Measurements from ENCODE around the gene MAML2. TPM values are rescaled to one million over a fixed set of nuclear protein-coding genes. Genes with fewer than 3 reads are reported as not detected.

Gene MAML2
- total and polyA plus RNA-seq, 2 experiments from 2014 or later: 4.7 to 15.3 TPM

- no peaks in the 10 kb centered on the region for H3K4me1 ChIP-seq (ENCODE audit: insufficient read depth)
- no peaks in the 10 kb centered on the region for H3K36me3 ChIP-seq (replicated peaks; ENCODE audit: insufficient read depth, low read depth)
- no peak overlapping the region for H3K27ac ChIP-seq
- DNase-seq (ENCODE audit: low spot score): no peak
- no peak overlapping the region for H2AFZ ChIP-seq
- H3K4me2 ChIP-seq: no peak overlapping the region
- H3K79me2 ChIP-seq: no peaks in the 10 kb centered on the region
- 85% methylated on average over 6 of the region's 6 CpGs for WGBS (ENCODE audit: low lambda C conversion rate, missing lambda C conversion rate)
- no peaks in the 10 kb centered on the region for H4K20me1 ChIP-seq (ENCODE audit: insufficient read depth, poor library complexity, severe bottlenecking)
- no peaks in the 10 kb centered on the region for H3K9me2 ChIP-seq (replicated peaks; ENCODE audit: insufficient read depth)
- H3K9me3 ChIP-seq (ENCODE audit: low read depth): no peaks in the 10 kb centered on the region
- TF ChIP-seq EZH2phosphoT487 (IDR thresholded peaks at IDR 0.05; ENCODE audit: low read depth, severe bottlenecking, unreplicated experiment) (no peak), EZH2 (IDR thresholded peaks at IDR 0.05; ENCODE audit: borderline replicate concordance) (no peak), CTCF (IDR thresholded peaks at IDR 0.05; ENCODE audit: poor library complexity) (no peak)
- H3K27me3 ChIP-seq: no peaks in the 10 kb centered on the region
- H3K4me3 ChIP-seq: no peak overlapping the region
These were observed 403.9 kb downstream of the MAML2 start for GRCh38 chr11:95939091-95939490.

GRCh38 chr11:95937358-95937757 is 405.6 kb downstream of the MAML2 start:
- Histone ChIP-seq H3K27ac (peak overlapping the region; percentile 42), H3K36me3 (replicated peaks; ENCODE audit: insufficient read depth, low read depth) (no peaks in the 10 kb centered on the region), H2AFZ (no peak overlapping the region), H3K4me2 (no peak overlapping the region), H3K27me3 (no peaks in the 10 kb centered on the region), H3K9me2 (replicated peaks; ENCODE audit: insufficient read depth) (no peaks in the 10 kb centered on the region), H4K20me1 (ENCODE audit: insufficient read depth, poor library complexity, severe bottlenecking) (no peaks in the 10 kb centered on the region), H3K79me2 (no peaks in the 10 kb centered on the region), H3K4me3 (no peak overlapping the region), H3K9me3 (ENCODE audit: low read depth) (no peaks in the 10 kb centered on the region), H3K4me1 (ENCODE audit: insufficient read depth) (no peaks in the 10 kb centered on the region)
- DNase-seq (ENCODE audit: low spot score): peak; percentile 12
- TF ChIP-seq CTCF (IDR thresholded peaks at IDR 0.05; ENCODE audit: poor library complexity) (no peak), EZH2 (IDR thresholded peaks at IDR 0.05; ENCODE audit: borderline replicate concordance) (no peak), EZH2phosphoT487 (IDR thresholded peaks at IDR 0.05; ENCODE audit: low read depth, severe bottlenecking, unreplicated experiment) (no peak)

GRCh38 chr11:95933594-95933993 is 409.4 kb downstream of the MAML2 start:
- Histone ChIP-seq H3K27me3 (no peaks in the 10 kb centered on the region), H3K4me2 (no peak overlapping the region), H3K36me3 (replicated peaks; ENCODE audit: insufficient read depth, low read depth) (no peaks in the 10 kb centered on the region), H3K79me2 (no peaks in the 10 kb centered on the region), H3K27ac (no peak overlapping the region), H3K4me3 (no peak overlapping the region), H2AFZ (no peak overlapping the region), H3K4me1 (ENCODE audit: insufficient read depth) (no peaks in the 10 kb centered on the region), H3K9me3 (ENCODE audit: low read depth) (no peaks in the 10 kb centered on the region), H3K9me2 (replicated peaks; ENCODE audit: insufficient read depth) (no peaks in the 10 kb centered on the region), H4K20me1 (ENCODE audit: insufficient read depth, poor library complexity, severe bottlenecking) (no peaks in the 10 kb centered on the region)
- no peak for DNase-seq (ENCODE audit: low spot score)
- TF ChIP-seq CTCF (IDR thresholded peaks at IDR 0.05; ENCODE audit: poor library complexity) (no peak), EZH2 (IDR thresholded peaks at IDR 0.05; ENCODE audit: borderline replicate concordance) (no peak), EZH2phosphoT487 (IDR thresholded peaks at IDR 0.05; ENCODE audit: low read depth, severe bottlenecking, unreplicated experiment) (no peak)
- 49% methylated on average over 5 of the region's 5 CpGs for WGBS (ENCODE audit: low lambda C conversion rate, missing lambda C conversion rate)

- Histone ChIP-seq H3K36me3 (replicated peaks; ENCODE audit: insufficient read depth, low read depth) (no peaks in the 10 kb centered on the region), H3K27ac (no peak overlapping the region), H3K79me2 (no peaks in the 10 kb centered on the region), H3K9me3 (ENCODE audit: low read depth) (no peaks in the 10 kb centered on the region), H3K4me3 (no peak overlapping the region), H3K27me3 (no peaks in the 10 kb centered on the region), H3K9me2 (replicated peaks; ENCODE audit: insufficient read depth) (no peaks in the 10 kb centered on the region), H3K4me1 (ENCODE audit: insufficient read depth) (no peaks in the 10 kb centered on the region), H3K4me2 (no peak overlapping the region), H4K20me1 (ENCODE audit: insufficient read depth, poor library complexity, severe bottlenecking) (no peaks in the 10 kb centered on the region), H2AFZ (no peak overlapping the region)
- no peak for TF ChIP-seq EZH2 (IDR thresholded peaks at IDR 0.05; ENCODE audit: borderline replicate concordance)
- no peak for TF ChIP-seq EZH2phosphoT487 (IDR thresholded peaks at IDR 0.05; ENCODE audit: low read depth, severe bottlenecking, unreplicated experiment)
- no peak for TF ChIP-seq CTCF (IDR thresholded peaks at IDR 0.05; ENCODE audit: poor library complexity)
- no peak for DNase-seq (ENCODE audit: low spot score)
- WGBS (ENCODE audit: low lambda C conversion rate, missing lambda C conversion rate): 71% methylated on average over 1 of the region's 1 CpG
These were observed 411.1 kb downstream of the MAML2 start for GRCh38 chr11:95931916-95932315.

Data from hepatocyte (in vitro differentiated cells).